ENCODE measurements around the gene CTNNBL1. TPM values are rescaled to one million over a fixed set of nuclear protein-coding genes. Genes with fewer than 3 reads are reported as not detected.
"Not testable (repeated sequence)": the region's sequence is repeated elsewhere in the genome, so short reads cannot be mapped to it uniquely, and the experiment has no call there.

Gene CTNNBL1
- total RNA-seq, 1 donor from 2014 or later: 32.4 TPM

DNA sequence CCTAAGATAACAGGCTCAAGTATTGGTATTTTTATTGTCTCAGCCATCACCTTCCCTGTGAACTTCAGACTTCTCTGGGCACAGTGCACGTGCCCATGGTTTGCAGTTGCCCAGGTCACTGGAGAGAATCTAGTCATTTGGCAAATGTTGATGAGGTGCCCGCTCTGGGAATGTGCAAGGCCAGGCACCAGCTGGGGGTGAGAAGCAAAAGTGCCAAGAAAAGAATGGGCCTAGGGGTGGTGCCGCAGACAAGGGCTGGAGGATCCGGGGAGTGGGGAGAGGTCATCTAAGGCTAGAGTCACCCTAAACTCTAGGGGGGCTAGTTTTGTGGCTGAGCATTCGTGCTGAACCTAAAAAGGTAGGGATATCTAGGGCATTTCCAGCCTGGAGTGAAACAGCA lies 152.0 kb downstream of the CTNNBL1 start:
- DNase-seq (ENCODE audit: extremely low read depth, low read depth, low spot score): no peak

DNA sequence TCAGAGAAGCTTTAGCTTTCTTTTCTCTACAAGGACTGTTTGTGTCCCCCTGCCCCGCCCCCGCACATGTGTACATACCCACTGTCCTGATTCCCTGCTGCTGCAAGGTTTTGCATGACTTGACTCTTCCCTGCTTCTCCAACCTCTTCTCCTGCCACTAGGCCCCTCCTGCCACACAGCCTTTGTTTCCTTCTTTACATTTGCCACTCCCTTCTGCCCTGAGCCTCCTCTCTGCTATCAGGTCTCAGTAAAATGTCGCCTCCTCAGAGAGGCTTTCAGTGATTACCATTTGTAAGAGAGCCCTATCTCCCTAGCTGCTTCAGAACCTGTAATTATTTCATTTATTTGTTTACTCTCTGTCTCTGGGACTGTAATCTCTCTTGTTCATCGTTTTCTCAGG lies 152.7 kb downstream of the CTNNBL1 start:
- DNase-seq (ENCODE audit: extremely low read depth, low read depth, low spot score): no peak

GRCh38 chr20:37848706-37849105 lies 154.9 kb downstream of the CTNNBL1 start:
- DNase-seq (ENCODE audit: extremely low read depth, low read depth, low spot score): no peak

- DNase-seq (ENCODE audit: extremely low read depth, low read depth, low spot score): no peak
Observed at GRCh38 chr20:37849156-37849555, 155.3 kb downstream of the CTNNBL1 start.

DNA sequence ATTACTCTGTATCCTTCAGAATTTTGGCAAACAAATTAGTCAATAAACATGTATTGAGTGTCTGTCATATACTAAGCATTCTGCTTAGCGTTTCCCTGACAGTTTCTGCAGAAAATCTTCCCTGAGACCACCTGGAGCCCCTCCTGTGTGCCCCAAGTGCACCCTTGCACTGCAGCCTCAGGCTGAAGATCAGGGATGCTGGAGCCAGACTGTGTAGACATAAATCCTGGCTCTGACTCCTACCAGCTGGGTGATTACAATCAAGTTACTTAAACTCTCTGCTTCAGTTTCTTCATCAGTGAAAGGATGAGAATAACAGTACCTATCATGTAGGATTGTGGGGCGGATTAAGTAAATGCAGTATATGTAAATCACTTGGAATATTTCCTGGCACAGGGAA lies 155.7 kb downstream of the CTNNBL1 start:
- DNase-seq (ENCODE audit: extremely low read depth, low read depth, low spot score): no peak

GRCh38 chr20:37850036-37850592 lies 156.3 kb downstream of the CTNNBL1 start:
- DNase-seq (ENCODE audit: extremely low read depth, low read depth, low spot score): no peak

DNA sequence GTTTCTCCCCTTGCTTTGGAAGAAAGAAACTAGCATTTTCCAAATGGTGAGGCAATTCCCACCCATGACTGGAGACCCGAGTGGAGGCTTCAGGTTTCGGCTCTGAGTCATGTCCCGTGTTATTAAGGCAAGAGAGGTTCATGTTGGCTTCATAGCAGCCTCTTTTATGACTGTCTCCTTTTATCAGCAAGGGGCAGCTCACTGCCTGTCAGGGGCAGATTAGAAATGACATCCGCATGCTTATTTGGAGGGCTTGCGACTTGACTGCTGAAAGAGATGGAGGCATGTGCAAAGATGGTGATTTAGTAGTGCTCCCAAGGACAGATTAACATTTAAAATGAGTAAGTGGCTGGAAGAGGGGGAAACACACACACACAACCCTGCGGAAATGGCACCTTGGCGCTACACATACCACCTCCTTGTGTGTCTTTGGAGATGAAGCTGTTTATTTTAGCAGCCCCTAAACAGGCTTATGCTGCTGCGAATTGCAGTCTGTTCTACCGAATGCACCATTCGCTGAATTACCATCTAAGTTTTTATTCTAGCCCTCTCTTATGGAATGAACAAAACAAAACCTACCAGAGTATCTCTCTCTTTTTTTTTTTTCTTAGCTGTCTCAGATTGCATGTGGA lies 157.0 kb downstream of the CTNNBL1 start:
- no peak for DNase-seq (ENCODE audit: extremely low read depth, low read depth, low spot score)

GRCh38 chr20:37852666-37853065 lies 158.8 kb downstream of the CTNNBL1 start:
- no peak for DNase-seq (ENCODE audit: extremely low read depth, low read depth, low spot score)

DNA sequence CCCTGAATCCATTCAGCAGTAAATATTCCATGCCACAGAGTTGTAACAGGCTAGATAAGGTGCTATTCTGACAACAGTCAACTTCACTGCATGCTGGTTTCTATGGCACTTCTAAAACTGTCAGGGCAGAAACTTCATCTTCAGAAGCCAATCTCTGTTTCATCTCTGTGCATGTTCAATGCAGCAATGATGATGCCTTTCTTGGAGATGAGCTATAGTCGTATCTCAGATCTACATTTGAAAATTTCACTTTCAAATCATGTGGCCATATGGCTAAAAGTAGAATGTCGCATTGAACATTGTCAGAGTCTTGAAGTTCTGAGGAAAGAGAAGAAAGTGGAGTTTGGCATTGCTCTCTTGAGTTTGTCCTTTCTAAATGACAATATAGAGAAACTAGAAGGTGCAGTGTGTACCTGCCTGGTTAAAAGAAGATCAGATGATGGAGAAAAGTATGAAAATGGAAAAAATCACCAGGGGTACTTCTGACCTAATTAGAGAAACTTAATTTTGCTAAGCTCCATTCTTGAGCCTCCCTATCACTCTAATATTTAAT lies 160.1 kb downstream of the CTNNBL1 start:
- no peak for DNase-seq (ENCODE audit: extremely low read depth, low read depth, low spot score)

- DNase-seq (ENCODE audit: extremely low read depth, low read depth, low spot score): not testable (repeated sequence)
Observed at GRCh38 chr20:37856034-37856433, 162.2 kb downstream of the CTNNBL1 start.

DNA sequence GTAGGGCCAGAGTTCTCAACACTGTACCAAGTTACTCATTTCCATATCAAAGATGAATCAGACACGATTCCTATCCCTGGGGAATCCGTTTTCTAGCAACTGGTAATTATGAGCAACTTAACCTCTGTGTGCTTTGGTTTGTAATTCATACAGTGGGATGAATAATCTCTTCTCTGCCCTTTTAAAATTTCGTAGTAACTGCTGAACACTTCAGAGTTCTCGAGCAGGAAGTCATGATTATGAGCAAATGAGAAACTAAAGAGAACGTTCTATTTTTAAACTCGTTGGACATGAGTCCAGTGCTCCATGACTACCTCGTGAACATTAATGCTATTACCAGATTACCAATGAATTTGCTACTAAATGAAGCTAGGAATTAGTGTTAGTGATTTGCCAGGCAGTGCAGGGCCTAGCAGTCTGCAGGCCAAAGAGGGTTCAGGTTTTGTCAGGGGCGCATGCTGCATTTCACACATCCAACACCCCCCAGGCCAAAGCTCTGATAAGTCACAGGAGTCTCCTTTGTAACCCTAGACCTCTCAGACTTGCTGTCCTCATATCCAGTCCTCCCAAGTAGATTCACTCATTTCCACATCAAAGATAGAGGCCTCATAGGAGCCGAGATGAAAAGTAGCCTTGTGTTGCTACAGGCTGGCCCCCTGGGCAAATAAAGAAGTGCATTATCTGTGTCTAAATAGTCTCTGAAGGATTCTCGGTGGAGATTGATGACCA lies 163.3 kb downstream of the CTNNBL1 start:
- no peak for DNase-seq (ENCODE audit: extremely low read depth, low read depth, low spot score)

- DNase-seq (ENCODE audit: extremely low read depth, low read depth, low spot score): no peak
Observed at GRCh38 chr20:37859406-37860171, 165.8 kb downstream of the CTNNBL1 start.

DNA sequence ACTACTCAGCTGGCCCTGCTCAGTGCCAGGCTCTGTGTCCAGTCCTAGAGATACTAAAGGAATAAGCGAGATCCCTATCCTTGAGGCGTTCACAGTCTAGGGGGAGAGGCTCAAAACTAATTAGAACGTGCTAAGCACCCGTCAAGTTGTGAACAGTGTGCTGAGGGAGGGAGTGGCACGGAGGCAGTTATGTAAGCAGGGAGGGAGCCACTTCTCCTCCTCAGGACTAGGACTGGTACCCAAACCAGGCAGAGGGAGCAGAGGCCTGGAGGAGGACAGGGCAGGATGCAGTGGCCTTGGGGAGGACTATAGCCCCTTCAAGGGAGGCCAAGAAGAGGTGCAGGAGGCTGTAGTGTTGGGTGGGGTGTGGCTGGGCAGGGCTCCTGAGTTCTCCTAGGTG lies 169.5 kb downstream of the CTNNBL1 start:
- no peak for DNase-seq (ENCODE audit: extremely low read depth, low read depth, low spot score)

GRCh38 chr20:37864298-37864697 lies 170.5 kb downstream of the CTNNBL1 start:
- DNase-seq (ENCODE audit: extremely low read depth, low read depth, low spot score): no peak

DNA sequence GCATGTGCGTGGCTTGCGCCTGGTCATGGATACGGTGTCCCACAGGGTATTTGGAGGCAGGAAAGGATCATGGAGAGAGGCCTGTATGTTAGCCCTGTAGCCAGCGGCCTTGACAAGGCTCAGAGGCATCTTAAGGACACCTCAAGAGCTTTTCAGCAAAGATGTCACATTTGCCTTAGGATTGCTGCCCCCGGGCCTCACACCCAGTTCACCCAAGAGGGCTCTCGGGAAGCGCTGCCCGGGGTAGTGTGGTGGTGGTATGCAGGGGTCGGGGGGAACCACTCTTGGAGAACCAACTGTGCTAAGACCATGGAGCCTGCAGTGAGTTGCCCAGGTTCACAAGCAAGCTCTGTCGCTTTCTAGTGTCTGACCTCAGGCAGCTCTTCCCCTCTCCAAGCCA lies 172.2 kb downstream of the CTNNBL1 start:
- DNase-seq (ENCODE audit: extremely low read depth, low read depth, low spot score): no peak

DNA sequence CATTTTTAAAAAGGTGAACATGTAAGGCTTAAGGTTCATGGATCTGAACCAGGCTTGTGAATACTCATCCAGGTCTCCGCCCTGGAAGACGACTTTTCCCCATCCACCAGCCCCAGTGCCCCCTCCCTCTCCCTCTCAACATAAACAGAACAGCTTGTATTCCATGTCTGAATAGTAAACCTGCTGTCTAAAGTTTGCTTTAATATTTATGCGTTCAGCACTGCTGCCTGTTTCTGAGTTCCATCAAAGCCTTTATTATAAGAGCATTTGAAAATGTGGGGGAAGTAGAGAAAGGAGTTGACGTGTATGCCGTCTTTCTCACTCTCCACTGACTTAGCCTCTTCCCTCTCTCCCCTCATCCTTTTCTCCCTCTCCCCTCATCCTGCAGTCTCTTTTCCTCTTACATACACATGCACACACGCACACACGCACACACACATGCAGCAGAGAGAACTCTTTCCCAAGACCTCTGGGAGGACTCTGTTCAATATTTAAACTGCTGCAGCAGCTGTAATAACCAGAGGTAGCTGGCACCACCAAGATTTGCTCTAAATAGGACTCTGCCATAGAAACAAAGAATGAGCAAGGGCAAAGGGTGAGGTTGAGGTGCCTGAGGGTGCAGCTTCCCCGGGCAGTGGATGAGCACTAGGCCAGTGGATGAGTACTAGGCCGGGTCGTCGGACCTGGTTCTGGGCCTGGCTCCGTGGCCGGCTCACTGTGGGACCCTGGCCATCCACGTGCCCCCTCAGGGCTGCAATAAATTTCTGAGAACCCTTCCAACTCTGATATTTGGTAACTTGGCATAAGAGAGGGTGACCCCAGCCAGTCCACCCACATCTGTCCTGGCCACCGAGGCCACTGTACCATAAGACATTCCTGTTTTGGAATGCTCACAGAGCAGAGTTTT lies 173.7 kb downstream of the CTNNBL1 start:
- DNase-seq (ENCODE audit: extremely low read depth, low read depth, low spot score): no peak

GRCh38 chr20:37868851-37869333 lies 175.1 kb downstream of the CTNNBL1 start:
- no peak for DNase-seq (ENCODE audit: extremely low read depth, low read depth, low spot score)

DNA sequence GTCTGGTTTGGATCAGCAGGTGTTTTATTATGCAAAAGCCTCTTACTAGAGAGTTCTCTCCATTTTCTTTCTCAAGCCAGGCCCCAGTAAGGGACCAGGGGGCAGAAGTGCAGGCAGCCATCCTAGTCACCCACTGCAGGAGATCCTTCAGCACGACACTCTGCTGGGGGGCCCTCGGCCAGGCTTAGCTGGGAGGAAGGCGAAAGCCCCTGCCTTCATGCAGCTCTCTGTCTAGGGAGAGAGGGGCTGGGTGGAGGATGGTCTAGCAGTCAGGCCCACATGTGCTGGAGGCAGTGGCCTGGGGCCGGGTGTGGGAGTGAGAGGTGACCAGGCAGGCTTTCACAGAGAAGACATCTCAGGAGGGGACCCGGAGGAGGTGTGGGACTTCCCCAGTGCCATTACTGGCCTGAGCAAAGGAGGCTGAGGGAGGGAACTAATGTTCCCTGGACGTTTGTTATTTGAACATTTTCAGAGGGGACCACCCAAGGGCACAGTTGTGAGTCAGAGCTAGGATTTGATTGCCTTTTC lies 175.6 kb downstream of the CTNNBL1 start:
- DNase-seq (ENCODE audit: extremely low read depth, low read depth, low spot score): no peak

DNA sequence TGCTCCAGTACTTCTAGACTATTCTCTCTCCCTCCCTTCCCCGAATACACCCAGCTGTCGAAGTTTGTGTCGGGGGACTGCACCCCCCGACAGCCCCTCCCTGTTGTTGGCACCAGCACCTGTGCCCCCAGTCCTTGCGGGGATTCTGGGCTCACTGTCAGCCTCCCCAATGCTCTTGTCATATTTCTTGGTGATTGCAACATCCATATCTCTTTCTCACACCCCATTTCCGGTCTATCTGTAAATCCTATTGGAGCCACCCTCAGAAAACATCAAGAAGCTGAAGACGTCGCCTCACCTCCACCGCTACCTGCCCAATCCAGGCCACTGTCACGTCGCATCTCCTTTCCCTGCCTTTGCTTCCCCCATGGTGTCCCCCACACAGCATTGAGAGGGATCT lies 176.5 kb downstream of the CTNNBL1 start:
- no peak for DNase-seq (ENCODE audit: extremely low read depth, low read depth, low spot score)

GRCh38 chr20:37871751-37872150 lies 177.9 kb downstream of the CTNNBL1 start:
- no peak for DNase-seq (ENCODE audit: extremely low read depth, low read depth, low spot score)

All from glomerular endothelial cell (primary cell).